ENCODE data around the gene PGC. TPM values are rescaled to one million over a fixed set of nuclear protein-coding genes. Genes with fewer than 3 reads are reported as not detected.

PGC gene
- total RNA-seq = under 1 TPM in 3 of 8 experiments, not detected in 5; 0.14 to 0.95 (median 0.25) TPM

DNA sequence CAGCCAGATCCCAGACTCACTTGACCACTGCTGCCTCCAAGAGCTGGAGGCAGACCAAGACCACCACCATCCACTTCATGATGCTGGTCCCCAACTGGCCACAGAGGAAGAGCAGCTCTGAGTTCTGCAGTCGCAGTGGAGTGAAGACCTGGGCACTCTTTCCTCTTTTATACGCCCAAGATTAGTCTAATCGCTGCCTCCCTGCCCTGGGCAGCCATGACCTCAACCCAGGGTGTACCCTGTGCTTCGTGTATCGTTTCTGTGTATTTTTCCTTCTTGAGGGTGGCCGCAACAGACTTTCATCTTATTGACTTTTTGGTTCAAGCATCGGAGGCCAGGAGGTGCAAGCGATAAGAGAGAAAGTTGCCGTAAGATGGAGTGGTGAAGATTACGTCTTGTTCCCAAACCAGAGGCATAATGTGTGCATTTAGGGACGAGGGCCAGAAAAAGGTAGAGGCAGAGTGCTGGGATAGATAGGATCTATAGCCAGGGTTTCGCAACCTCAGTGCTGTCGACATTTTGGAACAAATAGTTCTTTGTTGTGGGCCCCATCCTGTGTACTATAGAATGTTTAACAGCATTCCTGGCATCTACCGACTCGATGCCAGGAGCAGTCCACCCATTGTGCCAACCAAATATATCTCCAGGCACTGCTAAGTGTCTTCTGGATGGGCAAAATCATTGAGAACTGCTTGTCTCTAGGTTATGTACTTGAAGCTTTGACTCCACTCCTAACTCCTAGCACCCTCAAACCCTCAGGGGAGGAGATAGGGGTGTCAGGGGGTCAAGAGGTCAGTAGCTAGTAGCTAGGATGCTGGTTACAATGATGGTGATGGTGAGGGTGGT is at the start of gene PGC:
TSS of gene PGC (minus strand) at position 142 of the 846 bp plus-strand sequence. CDS start at position 79, 63 bp downstream.
- in situ Hi-C loops (cut with MboI; ENCODE audit: low pct_unique_long_range_greater_than_20kb in 2 of 9, low sequenced_read_pairs in 9 of 9, unreplicated experiment in 9 of 9) = no loop called here
- Histone ChIP-seq H3K4me3 (no peak within 1 kb of the TSS), H3K27ac (no peak within 1 kb of the TSS), H3K4me1 (replicated peaks in 1 of 2) (no peaks in the 10 kb centered on the region)
- WGBS, 10 experiments = 50 to 100% (median 89%) methylated on average over 2 to 11 of the region's 15 CpGs
- ATAC-seq (replicated peaks in 6 of 8) = no peak

DNA sequence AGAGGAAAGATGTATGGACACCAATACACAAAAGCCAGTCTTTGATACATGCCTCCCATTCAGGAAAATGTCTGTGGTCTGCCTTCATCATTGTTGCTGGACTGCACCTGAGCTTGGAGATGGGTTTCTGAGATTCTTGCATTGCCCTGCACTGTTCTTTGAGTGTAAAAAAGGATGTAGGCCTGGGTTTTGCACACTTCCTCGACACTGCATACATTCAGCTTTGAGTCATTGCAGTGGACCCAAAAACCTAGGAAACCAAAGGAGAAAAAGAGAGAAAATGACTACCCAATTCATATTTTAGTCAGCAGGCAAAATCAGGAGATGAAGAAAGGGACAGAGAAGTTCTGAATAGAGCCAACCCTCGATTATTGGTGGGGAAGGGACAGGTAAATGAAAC is 49.3 kb upstream of the PGC start:
- WGBS, 10 experiments = 63 to 100% (median 96%) methylated on average over 1 to 2 of the region's 2 CpGs; no CpG with 5 or more reads in 2 of the 10 experiments
- no peak overlapping the region for H3K27ac ChIP-seq
- in situ Hi-C loops (cut with MboI; ENCODE audit: low pct_unique_long_range_greater_than_20kb in 2 of 9, low sequenced_read_pairs in 9 of 9, unreplicated experiment in 9 of 9) = loop anchor here in 6 of 9 experiments (10.0 to 25.0 kb wide), 3 partner anchors 116 to 241 kb away; partner anchors contain the start of genes BYSL (in 2 of the 6) and MED20 (in 2 of the 6)
- no peaks in the 10 kb centered on the region for H3K4me1 ChIP-seq (replicated peaks in 1 of 2)
- no peak for ATAC-seq (replicated peaks in 6 of 8)
- H3K4me3 ChIP-seq = no peak overlapping the region

DNA sequence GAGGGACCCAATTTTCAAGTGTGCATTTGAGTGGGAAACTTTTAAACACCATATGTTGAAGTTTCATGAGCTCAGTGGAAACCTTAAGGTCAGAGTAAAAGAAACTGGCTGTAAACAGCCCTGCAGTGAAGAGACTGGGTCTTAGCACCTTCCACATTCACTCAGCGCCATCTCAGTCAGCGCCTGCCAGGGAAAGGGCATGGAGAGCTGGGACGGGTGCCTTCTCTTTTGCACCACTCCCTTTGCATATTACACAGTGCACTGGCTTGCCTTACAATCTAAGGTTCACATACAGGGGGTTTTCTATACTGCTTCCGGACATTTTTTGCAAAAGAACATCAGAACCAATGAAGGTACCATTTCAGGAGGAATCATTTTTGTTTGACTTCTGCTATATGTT is 44.8 kb upstream of the PGC start:
- no peak for ATAC-seq (replicated peaks in 6 of 8)
- Histone ChIP-seq H3K4me1 (replicated peaks in 1 of 2) (peaks cover 5 to 9% of the 10 kb centered on the region in 2 donors), H3K27ac (no peak overlapping the region), H3K4me3 (no peak overlapping the region)
- in situ Hi-C loops (cut with MboI; ENCODE audit: low pct_unique_long_range_greater_than_20kb in 2 of 9, low sequenced_read_pairs in 9 of 9, unreplicated experiment in 9 of 9) = loop anchor here in 6 of 9 experiments (10.0 to 25.0 kb wide), 3 partner anchors 120 to 245 kb away; partner anchors contain the start of genes BYSL (in 2 of the 6) and MED20 (in 2 of the 6)
- 50 to 100% (median 90%) methylated on average over 1 to 4 of the region's 4 CpGs for WGBS, 10 experiments

DNA sequence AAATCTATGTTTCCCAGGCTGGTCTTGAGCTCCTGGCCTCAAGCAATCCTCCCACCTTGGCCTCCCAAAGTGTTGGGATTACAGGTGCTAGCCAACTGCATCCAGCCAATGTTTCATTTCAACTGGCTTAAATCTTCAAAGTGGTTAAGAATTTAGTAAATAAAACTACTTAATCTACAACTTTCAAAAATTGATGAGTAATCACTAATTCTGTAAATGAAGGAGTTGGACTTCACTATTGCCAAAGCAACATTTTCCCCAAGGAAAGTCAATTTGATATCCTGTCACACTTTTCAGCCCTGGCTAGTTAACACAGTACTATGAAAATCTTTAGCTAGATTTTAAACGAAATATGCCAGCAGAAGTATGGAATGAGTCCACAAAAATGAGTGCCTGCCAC is 44.1 kb upstream of the PGC start:
- in situ Hi-C loops (cut with MboI; ENCODE audit: low pct_unique_long_range_greater_than_20kb in 2 of 9, low sequenced_read_pairs in 9 of 9, unreplicated experiment in 9 of 9) = loop anchor here in 6 of 9 experiments (10.0 to 25.0 kb wide), 3 partner anchors 121 to 246 kb away; partner anchors contain the start of genes BYSL (in 2 of the 6) and MED20 (in 2 of the 6)
- peaks cover 5 to 9% of the 10 kb centered on the region in 2 donors for H3K4me1 ChIP-seq (replicated peaks in 1 of 2)
- WGBS, 10 experiments = 38 to 100% (median 73%) methylated on average over 1 of the region's 1 CpG; no CpG with 5 or more reads in 2 of the 10 experiments
- no peak for ATAC-seq (replicated peaks in 6 of 8)
- H3K27ac ChIP-seq = no peak overlapping the region
- no peak overlapping the region for H3K4me3 ChIP-seq

DNA sequence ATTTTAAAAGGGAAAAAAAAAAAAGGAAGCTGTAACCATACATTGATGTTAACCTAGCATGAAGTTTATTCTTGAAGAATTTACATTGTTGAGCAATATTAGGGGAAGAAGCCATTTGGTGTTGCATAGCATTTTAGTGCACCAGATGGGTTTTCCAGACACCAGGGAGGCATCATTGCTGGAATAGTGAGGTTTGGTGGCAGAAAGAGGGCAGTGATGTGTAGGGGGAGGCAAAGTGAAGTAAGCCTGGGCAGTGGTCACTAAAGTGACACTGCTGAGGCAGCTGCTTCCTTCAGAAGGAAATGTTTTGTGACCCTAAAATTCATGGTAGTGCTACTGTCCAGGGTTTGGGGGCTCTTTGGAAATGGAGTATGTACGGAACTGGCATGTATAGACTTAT is 42.8 kb upstream of the PGC start:
- in situ Hi-C loops (cut with MboI; ENCODE audit: low pct_unique_long_range_greater_than_20kb in 2 of 9, low sequenced_read_pairs in 9 of 9, unreplicated experiment in 9 of 9) = loop anchor here in 6 of 9 experiments (10.0 to 25.0 kb wide), 3 partner anchors 122 to 247 kb away; partner anchors contain the start of genes BYSL (in 2 of the 6) and MED20 (in 2 of the 6)
- Histone ChIP-seq H3K27ac (no peak overlapping the region), H3K4me3 (no peak overlapping the region), H3K4me1 (replicated peaks in 1 of 2) (peaks cover 8 to 14% of the 10 kb centered on the region in 2 donors)
- no peak for ATAC-seq (replicated peaks in 6 of 8)
- WGBS, 10 experiments = 86 to 100% (median 100%) methylated on average over 1 of the region's 1 CpG; no CpG with 5 or more reads in 2 of the 10 experiments

DNA sequence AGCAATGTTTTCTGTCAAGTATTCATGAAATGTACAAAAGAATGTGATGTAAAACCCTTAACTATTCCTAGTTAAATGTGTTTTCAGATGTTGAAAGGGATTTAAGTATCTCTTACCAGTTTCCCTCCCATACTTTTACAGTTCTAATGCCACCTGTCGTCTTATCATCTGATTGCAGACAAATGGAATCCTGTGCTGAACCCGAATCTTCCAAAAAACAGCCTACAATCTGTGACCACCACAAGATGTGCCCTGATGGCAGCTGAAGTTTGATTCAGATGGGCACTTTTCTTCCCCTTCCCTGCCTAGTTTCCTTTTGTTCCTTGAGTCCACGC is 42.2 kb upstream of the PGC start:
- H3K27ac ChIP-seq = no peak overlapping the region
- 73 to 100% (median 92%) methylated on average over 1 to 3 of the region's 3 CpGs; no CpG with 5 or more reads in 1 of the 10 experiments for WGBS, 10 experiments
- in situ Hi-C loops (cut with MboI; ENCODE audit: low pct_unique_long_range_greater_than_20kb in 2 of 9, low sequenced_read_pairs in 9 of 9, unreplicated experiment in 9 of 9) = loop anchor here in 6 of 9 experiments (10.0 to 25.0 kb wide), 3 partner anchors 123 to 255 kb away; partner anchors contain the start of genes BYSL (in 1 of the 6) and MED20 (in 1 of the 6)
- no peak overlapping the region for H3K4me3 ChIP-seq
- H3K4me1 ChIP-seq (replicated peaks in 1 of 2) = peaks cover 8 to 14% of the 10 kb centered on the region in 2 donors
- ATAC-seq (replicated peaks in 6 of 8) = no peak

DNA sequence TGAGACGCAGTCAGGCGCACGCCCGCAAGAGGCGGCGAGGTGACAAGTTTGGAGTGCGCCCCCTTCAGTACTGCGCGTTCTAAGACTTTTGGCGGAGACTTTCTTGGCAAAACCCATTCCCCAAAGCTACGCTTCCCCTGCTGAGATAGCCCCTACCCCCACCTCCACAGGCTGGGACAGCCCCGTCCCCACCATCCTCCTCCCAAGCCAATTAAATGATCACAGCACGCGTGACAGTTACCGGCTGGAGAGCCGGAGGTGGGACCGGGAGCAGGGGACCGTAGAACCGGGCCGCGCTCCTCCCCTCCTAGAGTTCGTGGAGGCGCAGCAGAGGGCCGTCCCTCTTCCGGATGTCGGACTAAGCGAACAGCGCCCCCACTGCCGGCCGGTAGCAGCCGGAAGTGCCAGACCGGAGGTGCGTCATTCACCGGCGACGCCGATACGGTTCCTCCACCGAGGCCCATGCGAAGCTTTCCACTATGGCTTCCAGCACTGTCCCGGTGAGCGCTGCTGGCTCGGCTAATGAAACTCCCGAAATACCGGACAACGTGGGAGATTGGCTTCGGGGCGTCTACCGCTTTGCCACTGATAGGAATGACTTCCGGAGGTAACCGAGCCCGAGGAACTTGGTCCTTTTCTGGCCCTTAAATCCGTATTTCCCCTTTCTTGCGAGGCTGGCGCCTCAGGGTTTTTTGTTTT is 40.2 kb upstream of the PGC start, which contains the start of gene TOMM6:
TSS of gene TOMM6 (plus strand) at position 476 of the 699 bp plus-strand sequence. CDS start at position 480, 4 bp downstream.
- Histone ChIP-seq H3K27ac (peak within 1 kb of the TSS; percentile 94 to 98), H3K4me3 (peak within 1 kb of the TSS; percentile 59 to 97 (median 86)), H3K4me1 (replicated peaks in 1 of 2) (peaks cover 8 to 14% of the 10 kb centered on the region in 2 donors)
- ATAC-seq (replicated peaks in 6 of 8) = peak; percentile 77 to 85 (median 82)
- in situ Hi-C loops (cut with MboI; ENCODE audit: low pct_unique_long_range_greater_than_20kb in 2 of 9, low sequenced_read_pairs in 9 of 9, unreplicated experiment in 9 of 9) = loop anchor here in 6 of 9 experiments (10.0 to 25.0 kb wide), 3 partner anchors 125 to 257 kb away; partner anchors contain the start of genes BYSL (in 1 of the 6) and MED20 (in 1 of the 6)
- WGBS, 10 experiments = 0 to 20% (median 0%) methylated on average over 1 to 18 of the region's 55 CpGs; no CpG with 5 or more reads in 1 of the 10 experiments

DNA sequence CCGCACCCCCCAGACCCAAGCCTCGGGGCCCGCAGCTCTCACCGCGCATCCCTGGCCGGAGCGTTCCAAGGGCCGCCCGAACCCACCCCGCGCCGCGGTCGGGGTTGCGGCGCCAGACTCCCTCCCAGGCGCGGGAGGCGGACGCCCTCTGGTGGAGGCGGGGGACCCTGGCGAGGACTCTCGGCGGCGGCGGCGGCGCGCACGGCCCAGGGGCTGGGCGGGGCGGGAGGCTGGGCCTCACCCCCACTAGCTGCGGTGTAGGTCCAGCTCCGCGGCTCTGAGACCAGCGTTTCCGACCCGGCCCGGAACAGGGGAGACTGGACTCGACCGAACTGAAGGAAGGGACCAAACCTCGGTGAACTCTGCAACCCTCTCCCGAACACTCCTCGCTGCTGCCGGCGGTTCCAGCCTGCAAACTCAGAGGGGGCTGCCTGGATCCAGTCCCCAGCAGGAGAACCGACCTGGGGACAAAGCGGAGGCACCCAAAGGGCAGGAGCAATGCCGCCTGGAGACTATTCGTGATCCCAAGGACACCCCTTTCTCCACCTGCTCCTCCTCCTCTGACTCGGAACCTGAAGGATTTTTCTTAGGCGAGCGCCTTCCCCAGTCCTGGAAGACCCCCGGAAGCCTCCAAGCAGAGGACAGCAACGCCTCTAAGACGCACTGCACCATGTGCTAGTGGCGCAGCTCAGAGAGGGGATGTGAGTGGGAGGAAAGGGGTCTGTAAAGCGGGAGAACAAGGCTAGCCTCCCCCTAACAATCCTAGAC is 39.4 kb upstream of the PGC start:
- in situ Hi-C loops (cut with MboI; ENCODE audit: low pct_unique_long_range_greater_than_20kb in 2 of 9, low sequenced_read_pairs in 9 of 9, unreplicated experiment in 9 of 9) = loop anchor here in 6 of 9 experiments (10.0 to 25.0 kb wide), 3 partner anchors 126 to 258 kb away; partner anchors contain the start of genes BYSL (in 1 of the 6) and MED20 (in 1 of the 6)
- WGBS, 10 experiments = 0 to 1% (median 0%) methylated on average over 3 to 9 of the region's 58 CpGs; no CpG with 5 or more reads in 6 of the 10 experiments
- ATAC-seq (replicated peaks in 6 of 8) = peak; percentile 71 to 84 (median 82)
- Histone ChIP-seq H3K4me3 (peak overlapping the region; percentile 59 to 97 (median 86)), H3K27ac (peak overlapping the region; percentile 94 to 98), H3K4me1 (replicated peaks in 1 of 2) (peaks cover 8 to 14% of the 10 kb centered on the region in 2 donors)

DNA sequence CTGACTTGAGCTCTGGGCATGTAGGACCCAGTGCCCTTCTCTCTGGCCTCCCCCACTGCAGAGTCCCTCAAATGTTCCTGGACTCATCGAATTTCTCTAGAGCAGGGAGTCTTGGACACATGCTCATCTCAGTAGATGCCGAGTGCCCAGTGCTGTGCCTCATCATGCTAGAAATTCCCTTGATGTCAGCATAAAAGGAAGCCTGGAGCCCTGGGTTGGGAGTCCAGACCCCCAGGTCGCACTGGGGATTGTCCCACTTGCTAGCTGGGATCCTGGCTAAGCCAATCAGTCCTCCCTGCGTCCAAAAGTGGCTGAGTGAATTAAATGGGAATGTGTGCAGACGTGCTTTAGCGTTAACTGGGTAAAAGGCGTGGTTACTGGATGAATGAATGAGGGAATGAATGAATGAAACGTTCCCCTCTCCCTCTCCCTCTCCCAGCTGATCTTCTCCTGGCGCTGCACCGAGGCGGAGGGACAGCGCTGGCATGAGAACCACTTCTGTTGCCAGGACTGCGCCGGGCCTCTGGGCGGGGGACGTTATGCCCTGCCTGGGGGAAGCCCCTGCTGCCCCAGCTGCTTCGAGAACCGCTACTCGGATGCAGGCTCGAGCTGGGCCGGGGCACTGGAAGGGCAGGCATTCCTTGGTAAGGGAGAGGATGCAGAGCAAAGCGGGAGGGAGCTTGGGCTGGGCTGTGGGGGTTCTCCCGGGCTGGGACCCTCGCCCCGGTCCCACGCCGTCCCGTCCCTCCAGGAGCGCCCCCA is 38.7 kb upstream of the PGC start:
- WGBS, 10 experiments = 5 to 80% (median 19%) methylated on average over 1 to 14 of the region's 29 CpGs; no CpG with 5 or more reads in 4 of the 10 experiments
- Histone ChIP-seq H3K27ac (peak overlapping the region in 1 of 2 donors; percentile 98), H3K4me3 (peak overlapping the region; percentile 59 to 97 (median 86)), H3K4me1 (replicated peaks in 1 of 2) (peaks cover 10 to 14% of the 10 kb centered on the region in 2 donors)
- peak; percentile 3 to 29 (median 24) for ATAC-seq (replicated peaks in 6 of 8)
- in situ Hi-C loops (cut with MboI; ENCODE audit: low pct_unique_long_range_greater_than_20kb in 2 of 9, low sequenced_read_pairs in 9 of 9, unreplicated experiment in 9 of 9) = loop anchor here in 6 of 9 experiments (10.0 to 25.0 kb wide), 3 partner anchors 126 to 259 kb away; partner anchors contain the start of genes BYSL (in 1 of the 6) and MED20 (in 1 of the 6)

DNA sequence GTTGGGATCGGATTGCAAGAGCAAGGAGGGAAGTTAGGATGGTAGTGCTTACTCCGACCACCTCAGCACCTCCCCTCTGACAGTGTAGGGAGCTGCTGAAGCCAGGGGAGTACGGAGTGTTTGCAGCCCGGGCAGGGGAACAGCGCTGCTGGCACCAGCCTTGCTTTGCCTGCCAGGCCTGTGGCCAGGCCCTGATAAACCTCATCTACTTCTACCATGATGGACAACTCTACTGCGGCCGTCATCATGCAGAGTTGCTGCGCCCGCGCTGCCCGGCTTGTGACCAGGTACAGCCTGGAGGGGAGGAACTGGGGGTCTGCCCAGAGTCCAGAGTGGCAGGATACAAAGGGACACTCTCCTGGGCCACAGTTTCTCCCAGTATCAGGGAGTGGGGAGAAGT is 38.1 kb upstream of the PGC start:
- Histone ChIP-seq H3K4me1 (replicated peaks in 1 of 2) (peaks cover 11 to 14% of the 10 kb centered on the region in 2 donors), H3K27ac (no peak overlapping the region), H3K4me3 (no peak overlapping the region)
- no peak for ATAC-seq (replicated peaks in 6 of 8)
- WGBS, 10 experiments = 50 to 100% (median 89%) methylated on average over 2 to 7 of the region's 11 CpGs; no CpG with 5 or more reads in 5 of the 10 experiments
- in situ Hi-C loops (cut with MboI; ENCODE audit: low pct_unique_long_range_greater_than_20kb in 2 of 9, low sequenced_read_pairs in 9 of 9, unreplicated experiment in 9 of 9) = loop anchor here in 6 of 9 experiments (10.0 to 25.0 kb wide), 3 partner anchors 127 to 260 kb away; partner anchors contain the start of genes BYSL (in 1 of the 6) and MED20 (in 1 of the 6)
